Adipocyte (in vitro differentiated cells): ENCODE measurements around the gene FAM184B.
"Not testable (repeated sequence)": the region's sequence is repeated elsewhere in the genome, so short reads cannot be mapped to it uniquely, and the experiment has no call there.

Experiments used
- DNase-seq: peaks from one replicate; pipeline ENCODE4 v3.0.0-alpha.2; 2015; ENCODE audit warnings: low read depth
- H3K27me3 ChIP-seq: replicated peaks from 2 replicates; pipeline ENCODE4 v1.7.0; 2013; ENCODE audit warnings: mild to moderate bottlenecking, low read length, moderate library complexity; ENCODE audit not compliant: control insufficient read depth, insufficient read depth
- H3K36me3 ChIP-seq: 2 replicates; pipeline ENCODE4 v1.7.0; 2013; ENCODE audit warnings: low read length, mild to moderate bottlenecking, moderate library complexity; ENCODE audit not compliant: control insufficient read depth, insufficient read depth, severe bottlenecking
- H3K4me1 ChIP-seq: 2 replicates; pipeline ENCODE4 v1.7.0; 2013; ENCODE audit warnings: mild to moderate bottlenecking, low read length, moderate library complexity; ENCODE audit not compliant: control insufficient read depth, insufficient read depth
- H3K4me3 ChIP-seq: 2 replicates; pipeline ENCODE4 v1.7.0; 2013; ENCODE audit warnings: mild to moderate bottlenecking, low read length, moderate library complexity
- H3K9ac ChIP-seq: 2 replicates; pipeline ENCODE4 v1.7.0; 2013; ENCODE audit warnings: mild to moderate bottlenecking, low read length, moderate library complexity
- H3K9me3 ChIP-seq: 2 replicates; pipeline ENCODE4 v1.7.0; 2013; ENCODE audit warnings: mild to moderate bottlenecking, low read length, moderate library complexity; ENCODE audit not compliant: control insufficient read depth

Gene FAM184B

DNA sequence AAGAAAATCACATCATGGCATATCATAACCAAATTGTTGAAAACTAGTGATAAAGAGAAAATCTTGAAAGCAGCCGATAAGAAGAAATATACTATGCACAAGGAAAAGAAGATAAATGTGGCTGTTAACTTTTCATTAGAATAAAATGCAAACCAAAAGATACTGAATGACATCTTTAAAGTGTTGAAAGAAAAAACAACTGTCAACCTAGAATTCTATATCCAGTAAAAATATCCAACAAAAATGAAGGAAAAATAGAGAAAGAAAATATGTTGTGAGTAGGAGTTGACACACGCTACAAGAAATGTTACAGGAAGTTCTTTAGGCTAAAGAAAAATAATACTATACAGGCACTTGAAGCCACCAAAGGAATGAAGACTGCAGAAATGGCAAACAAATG is 82.0 kb downstream of the FAM184B start:
- no peak overlapping the region for H3K9ac ChIP-seq
- H3K36me3 ChIP-seq = no peaks in the 10 kb centered on the region
- H3K4me1 ChIP-seq = no peaks in the 10 kb centered on the region
- no peak for DNase-seq
- H3K27me3 ChIP-seq = no peaks in the 10 kb centered on the region
- peaks cover 25% of the 10 kb centered on the region for H3K9me3 ChIP-seq
- no peak overlapping the region for H3K4me3 ChIP-seq

DNA sequence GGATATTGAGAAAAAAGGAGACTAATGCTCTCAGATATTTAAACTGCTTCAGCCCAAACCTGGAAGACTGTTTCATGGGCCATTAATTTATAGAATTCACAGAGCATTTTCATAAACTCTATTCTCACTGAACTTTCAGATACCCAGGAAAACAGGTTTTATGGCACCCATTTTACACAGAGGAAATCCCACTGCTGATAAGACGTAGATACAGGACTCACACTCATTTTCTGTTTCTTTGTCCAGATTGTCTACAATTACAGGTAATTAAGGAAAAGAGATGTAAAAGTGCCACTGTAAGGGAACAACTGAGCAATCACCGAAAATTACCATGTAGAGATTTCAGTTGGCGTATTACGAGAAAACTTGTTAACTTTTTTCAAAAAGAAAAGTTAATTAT is 83.3 kb downstream of the FAM184B start:
- Histone ChIP-seq H3K9me3 (peaks cover 25% of the 10 kb centered on the region), H3K4me3 (no peak overlapping the region), H3K36me3 (no peaks in the 10 kb centered on the region), H3K4me1 (no peaks in the 10 kb centered on the region), H3K27me3 (peaks cover 3% of the 10 kb centered on the region), H3K9ac (no peak overlapping the region)
- DNase-seq = no peak

DNA sequence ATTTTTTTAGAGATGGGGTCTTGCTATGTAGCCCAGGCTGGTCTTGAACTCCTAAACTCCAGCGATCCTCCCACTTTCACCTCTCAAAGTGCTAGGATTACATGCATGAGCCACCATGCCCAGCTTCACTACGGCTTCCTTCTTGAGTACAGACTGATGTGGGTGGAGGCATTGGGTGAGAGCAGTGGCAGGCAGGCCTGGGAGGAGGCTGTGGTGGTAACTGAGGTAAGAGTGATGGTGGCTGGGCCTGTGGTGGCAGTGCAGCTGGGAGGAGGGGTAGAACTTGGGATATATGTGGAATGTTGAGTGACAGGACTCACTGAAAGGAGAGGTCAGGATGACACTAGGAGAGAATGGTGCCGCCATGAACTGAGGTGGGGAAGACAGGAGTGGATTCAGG is 86.1 kb downstream of the FAM184B start:
- H3K9ac ChIP-seq = no peak overlapping the region
- peaks cover 4% of the 10 kb centered on the region for H3K27me3 ChIP-seq
- H3K36me3 ChIP-seq = no peaks in the 10 kb centered on the region
- DNase-seq = no peak
- no peaks in the 10 kb centered on the region for H3K4me1 ChIP-seq
- no peak overlapping the region for H3K4me3 ChIP-seq
- H3K9me3 ChIP-seq = peaks cover 25% of the 10 kb centered on the region

DNA sequence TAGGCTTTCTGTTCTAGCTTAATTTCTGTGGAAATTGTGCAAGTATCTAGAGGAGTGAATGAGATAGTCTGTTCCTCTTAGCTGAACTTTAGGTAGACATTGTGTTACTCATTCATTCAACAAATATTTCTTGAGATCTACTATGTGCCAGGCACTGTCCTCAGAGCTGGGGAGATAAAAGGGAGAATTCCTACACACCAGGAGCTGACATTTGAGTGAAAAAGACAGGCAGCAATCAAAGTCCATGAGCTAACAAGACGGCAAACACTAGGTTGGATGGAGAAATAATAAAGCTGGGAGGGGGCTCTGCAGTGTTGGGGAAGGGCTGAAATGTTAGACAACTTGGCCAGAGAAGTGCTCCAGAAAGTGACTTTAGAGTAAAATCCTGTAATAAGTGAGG is 86.9 kb downstream of the FAM184B start:
- Histone ChIP-seq H3K9ac (no peak overlapping the region), H3K36me3 (no peaks in the 10 kb centered on the region), H3K27me3 (peaks cover 4% of the 10 kb centered on the region), H3K4me1 (no peaks in the 10 kb centered on the region), H3K4me3 (no peak overlapping the region), H3K9me3 (peaks cover 19% of the 10 kb centered on the region)
- no peak for DNase-seq

DNA sequence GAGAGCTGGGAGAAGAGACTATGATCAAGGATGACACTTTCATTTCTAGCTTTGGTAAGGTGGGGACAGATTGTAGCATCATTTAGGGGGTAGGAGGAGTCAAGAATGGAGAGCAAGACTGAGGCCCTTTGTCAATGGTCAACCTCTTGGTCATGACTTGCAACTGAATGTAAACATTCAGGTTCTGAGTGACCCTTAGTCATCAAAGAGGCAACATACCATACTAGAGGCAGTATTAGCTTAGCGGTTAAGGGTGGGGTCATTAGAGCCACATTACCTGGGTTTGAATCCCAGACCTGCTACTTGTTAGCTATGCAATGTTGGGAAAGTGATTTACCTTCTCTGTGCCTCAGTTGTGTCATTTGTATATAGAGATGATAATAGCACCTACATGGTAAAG is 90.5 kb downstream of the FAM184B start:
- Histone ChIP-seq H3K9ac (no peak overlapping the region), H3K27me3 (peaks cover 4% of the 10 kb centered on the region), H3K4me1 (no peaks in the 10 kb centered on the region), H3K36me3 (no peaks in the 10 kb centered on the region), H3K4me3 (no peak overlapping the region), H3K9me3 (no peaks in the 10 kb centered on the region)
- DNase-seq = no peak

DNA sequence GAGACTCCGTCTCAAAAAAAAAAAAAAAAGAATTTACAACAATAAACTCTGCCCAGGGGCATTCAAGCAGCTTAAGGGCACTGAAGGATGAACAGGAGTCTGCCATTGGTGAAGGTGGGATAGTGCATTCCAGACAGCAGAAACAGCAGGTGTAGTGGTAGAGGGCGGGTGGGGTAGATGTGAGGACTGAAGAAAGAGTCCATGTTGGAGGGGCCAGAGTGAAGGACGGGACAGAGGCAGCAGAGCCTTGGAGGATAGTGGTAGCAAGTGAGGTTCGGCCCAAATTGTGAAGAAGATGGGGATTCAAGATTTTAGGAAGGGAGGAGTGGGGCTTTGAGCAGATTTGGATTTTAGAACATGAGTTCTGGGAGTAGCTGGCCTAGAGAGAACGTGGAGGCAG is 91.3 kb downstream of the FAM184B start:
- Histone ChIP-seq H3K9me3 (no peaks in the 10 kb centered on the region), H3K36me3 (no peaks in the 10 kb centered on the region), H3K4me3 (no peak overlapping the region), H3K9ac (no peak overlapping the region), H3K4me1 (no peaks in the 10 kb centered on the region), H3K27me3 (peaks cover 4% of the 10 kb centered on the region)
- no peak for DNase-seq

DNA sequence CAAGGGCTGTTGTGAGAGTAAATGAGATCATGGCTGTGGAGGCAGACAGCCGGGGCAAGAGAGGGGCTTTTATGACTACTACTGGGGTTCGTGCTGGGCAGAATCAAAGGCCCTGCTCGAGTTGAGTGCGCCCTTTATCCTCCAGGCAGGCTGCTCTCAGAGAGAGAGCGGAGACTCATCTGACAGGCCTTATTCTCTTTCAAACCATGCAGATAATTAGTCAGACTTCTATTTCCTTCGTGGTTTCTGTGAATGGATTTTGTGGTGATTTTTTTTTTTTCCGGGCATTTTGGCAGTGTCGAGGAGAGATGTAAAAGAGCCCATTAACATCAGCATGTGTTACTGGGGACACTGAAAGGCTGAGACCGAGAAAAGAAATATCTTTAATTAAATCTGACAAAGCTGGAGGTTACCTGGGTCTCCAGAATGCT is 93.4 kb downstream of the FAM184B start:
- DNase-seq = no peak
- Histone ChIP-seq H3K9ac (no peak overlapping the region), H3K27me3 (no peaks in the 10 kb centered on the region), H3K4me1 (no peaks in the 10 kb centered on the region), H3K9me3 (no peaks in the 10 kb centered on the region), H3K36me3 (no peaks in the 10 kb centered on the region), H3K4me3 (no peak overlapping the region)

DNA sequence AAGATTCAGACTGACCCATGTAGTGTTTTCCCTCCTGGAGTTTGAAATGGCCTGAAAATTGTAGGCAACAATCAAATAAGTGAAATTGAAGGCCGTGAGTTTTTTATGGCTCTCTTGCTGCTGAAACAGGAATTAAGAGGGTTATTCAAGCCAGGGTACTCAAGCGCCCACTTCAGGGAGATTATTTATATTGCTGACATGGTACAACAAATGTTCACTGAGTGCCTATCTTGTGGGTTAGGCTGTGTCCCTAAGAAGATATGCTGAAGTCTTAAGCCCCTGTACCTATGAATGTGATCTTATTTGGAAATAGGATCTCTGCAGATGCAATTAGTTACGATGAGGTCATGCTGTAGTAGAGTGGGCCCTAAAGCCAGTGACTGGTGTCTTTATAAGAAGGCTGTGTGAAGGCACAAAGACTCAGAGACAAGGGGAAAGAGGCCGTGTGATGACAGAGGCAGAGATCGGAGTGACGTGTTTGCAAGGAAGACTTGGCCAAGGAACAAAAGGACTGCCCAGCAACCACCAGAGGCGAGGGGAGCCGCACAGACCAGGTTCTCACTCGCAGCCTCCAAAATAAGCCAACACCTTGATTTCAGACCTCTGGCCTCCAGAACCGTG is 94.1 kb downstream of the FAM184B start:
- Histone ChIP-seq H3K36me3 (no peaks in the 10 kb centered on the region), H3K27me3 (no peaks in the 10 kb centered on the region), H3K9ac (no peak overlapping the region), H3K4me1 (no peaks in the 10 kb centered on the region), H3K9me3 (no peaks in the 10 kb centered on the region), H3K4me3 (no peak overlapping the region)
- DNase-seq = no peak

DNA sequence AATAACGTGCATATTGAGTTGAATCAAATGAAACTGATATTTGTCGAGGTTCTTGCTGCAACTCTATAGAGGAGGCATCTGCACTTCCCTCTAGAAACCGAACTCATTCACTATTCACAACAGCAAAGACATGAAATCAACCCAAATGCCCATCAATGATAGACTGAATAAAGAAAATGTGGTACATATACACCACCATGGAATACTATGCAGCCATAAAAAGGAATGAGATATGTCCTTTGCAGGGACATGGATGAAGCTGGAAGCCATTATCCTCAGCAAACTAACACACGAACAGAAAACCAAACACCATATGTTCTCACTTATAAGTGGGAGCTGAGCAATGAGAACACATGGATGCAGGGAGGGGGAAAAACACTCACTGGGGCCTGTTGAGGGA is 96.8 kb downstream of the FAM184B start:
- DNase-seq, H3K4me1 ChIP-seq, H3K36me3 ChIP-seq, H3K27me3 ChIP-seq, H3K9ac ChIP-seq, H3K4me3 ChIP-seq, H3K9me3 ChIP-seq: not testable (repeated sequence)

DNA sequence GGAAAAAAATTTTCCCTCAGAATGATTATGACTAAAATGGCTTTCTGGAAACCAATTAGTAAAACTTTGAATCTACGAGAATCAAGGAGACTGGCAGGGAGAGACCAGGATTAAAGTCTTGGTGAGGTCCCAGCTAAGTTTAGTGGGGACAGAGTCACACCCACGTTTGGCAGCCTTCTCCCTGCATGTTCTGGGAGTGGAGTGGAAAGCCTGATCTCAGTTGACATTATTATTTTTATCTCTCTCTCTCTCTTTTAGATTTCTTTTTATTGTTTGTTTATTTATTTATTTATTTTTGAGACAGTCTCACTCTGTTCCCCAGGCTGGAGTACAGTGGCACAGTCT is 99.2 kb downstream of the FAM184B start:
- Histone ChIP-seq H3K4me1 (no peaks in the 10 kb centered on the region), H3K27me3 (no peaks in the 10 kb centered on the region), H3K9ac (no peak overlapping the region), H3K9me3 (no peaks in the 10 kb centered on the region), H3K36me3 (no peaks in the 10 kb centered on the region), H3K4me3 (no peak overlapping the region)
- no peak for DNase-seq

DNA sequence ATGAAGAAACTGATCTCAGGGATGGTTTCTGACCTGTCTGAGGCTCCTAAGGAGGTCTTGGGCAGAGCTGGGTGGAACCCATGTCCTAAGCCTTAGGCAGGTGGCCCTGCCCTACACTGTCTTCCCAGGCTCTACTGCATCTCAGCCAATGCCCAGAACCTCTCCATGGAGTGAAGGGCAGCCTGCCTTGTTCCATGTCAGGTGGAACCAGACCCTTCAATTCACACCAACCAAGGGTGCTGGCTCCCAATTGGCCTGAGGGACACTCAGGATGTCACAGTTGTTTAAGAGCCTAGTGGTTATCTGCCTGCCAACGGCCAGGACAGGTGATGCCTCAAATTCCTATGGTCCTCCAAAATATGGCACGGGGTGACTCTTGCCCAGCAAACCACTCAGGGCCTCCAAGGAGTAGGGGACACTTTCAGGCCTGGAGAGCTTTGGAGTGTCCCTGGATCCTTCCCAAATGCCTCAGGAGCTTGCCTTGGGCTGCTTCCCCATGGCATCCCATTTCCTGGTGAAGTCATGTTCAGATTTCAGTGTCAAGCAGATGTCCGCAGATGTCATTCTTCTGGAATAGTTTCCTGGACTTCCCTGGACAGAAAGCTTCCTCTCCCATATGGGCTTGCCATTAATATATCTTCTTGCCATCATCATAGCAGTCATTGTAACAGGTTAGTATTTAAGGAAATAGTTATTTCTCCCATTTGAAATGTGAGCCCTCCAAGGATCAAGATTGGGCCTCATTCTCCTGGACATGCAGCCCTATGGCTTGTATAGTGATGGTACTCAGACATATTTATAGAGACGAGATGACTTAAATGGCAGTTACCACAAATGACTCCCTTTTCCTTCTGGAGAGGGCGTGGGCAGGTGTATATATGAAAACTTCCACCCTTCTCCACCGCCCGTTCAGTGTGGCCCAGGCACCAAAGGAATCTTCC is 99.9 kb downstream of the FAM184B start:
- Histone ChIP-seq H3K9me3 (no peaks in the 10 kb centered on the region), H3K27me3 (no peaks in the 10 kb centered on the region), H3K4me3 (no peak overlapping the region), H3K9ac (no peak overlapping the region), H3K36me3 (no peaks in the 10 kb centered on the region), H3K4me1 (no peaks in the 10 kb centered on the region)
- DNase-seq = no peak
